ENCODE measurements around the gene AADACL3. TPM values are rescaled to one million over a fixed set of nuclear protein-coding genes. Genes with fewer than 3 reads are reported as not detected.
"Not testable (repeated sequence)": the region's sequence is repeated elsewhere in the genome, so short reads cannot be mapped to it uniquely, and the experiment has no call there.

Gene AADACL3
- total RNA-seq (2022) = not detected in 2 replicates
- not detected for Bru-seq, nascent RNA
- BruChase-seq, experiment 1, labeled RNA remaining after a 6-hour chase = not detected
- not detected for BruChase-seq, experiment 2, labeled RNA remaining after a 2-hour chase
- long read RNA-seq = 0 reads

GRCh38 chr1:12715896-12716437 lies at the start of gene AADACL3:
Gene AADACL3 (plus strand): TSS chr1:12716110. CDS start chr1:12716177, 67 bp downstream.
- no peaks in the 10 kb centered on the region for H3K27me3 Mint-ChIP-seq (ENCODE audit: insufficient read depth, unreplicated experiment)
- DNase-seq (ENCODE audit: unreplicated experiment) = no peak
- H3K36me3 Mint-ChIP-seq (ENCODE audit: insufficient read depth, unreplicated experiment) = peaks cover 6% of the 10 kb centered on the region
- no peak within 1 kb of the TSS for H3K27ac Mint-ChIP-seq (ENCODE audit: low read depth, unreplicated experiment)
- TF ChIP-seq CTCF (IDR thresholded peaks at IDR 0.05; ENCODE audit: unreplicated experiment) = no peak
- no peak within 1 kb of the TSS for H3K4me3 Mint-ChIP-seq (ENCODE audit: unreplicated experiment)
- intact Hi-C loops (cut with micrococcal nuclease) = no loop called here
- no peaks in the 10 kb centered on the region for H3K4me1 Mint-ChIP-seq (ENCODE audit: insufficient read depth, unreplicated experiment)
- BruUV-seq (replicated peaks) = no TSS peak
- CTCF ChIA-PET = no interaction called here
- POLR2A ChIA-PET = no interaction called here
- H3K9me3 Mint-ChIP-seq (ENCODE audit: unreplicated experiment) = no peaks in the 10 kb centered on the region

GRCh38 chr1:12666141-12666735 lies 49.7 kb upstream of the AADACL3 start:
- H3K9me3 Mint-ChIP-seq (ENCODE audit: unreplicated experiment) = no peaks in the 10 kb centered on the region
- no peaks in the 10 kb centered on the region for H3K4me1 Mint-ChIP-seq (ENCODE audit: insufficient read depth, unreplicated experiment)
- TF ChIP-seq CTCF (IDR thresholded peaks at IDR 0.05; ENCODE audit: unreplicated experiment) = no peak
- peaks cover 15% of the 10 kb centered on the region for H3K27me3 Mint-ChIP-seq (ENCODE audit: insufficient read depth, unreplicated experiment)
- no peak for DNase-seq (ENCODE audit: unreplicated experiment)
- BruUV-seq (replicated peaks) = no TSS peak
- no peak overlapping the region for H3K4me3 Mint-ChIP-seq (ENCODE audit: unreplicated experiment)
- intact Hi-C loops (cut with micrococcal nuclease) = no loop called here
- no peak overlapping the region for H3K27ac Mint-ChIP-seq (ENCODE audit: low read depth, unreplicated experiment)
- no peaks in the 10 kb centered on the region for H3K36me3 Mint-ChIP-seq (ENCODE audit: insufficient read depth, unreplicated experiment)
- ChIA-PET POLR2A (no interaction called here), CTCF (interaction anchor here (1.1 to 3.1 kb wide), 3 partner anchors 8 to 56 kb away, joined by 3 to 23 read pairs (median 3); no protein-coding TSS in a partner anchor)

GRCh38 chr1:12669529-12670068 lies 46.3 kb upstream of the AADACL3 start:
- ChIA-PET POLR2A (no interaction called here), CTCF (interaction anchor here (0.7 to 1.6 kb wide), 2 partner anchors 10 to 886 kb away, joined by 3 to 7 read pairs; no protein-coding TSS in a partner anchor)
- Mint-ChIP-seq H3K36me3 (ENCODE audit: insufficient read depth, unreplicated experiment) (no peaks in the 10 kb centered on the region), H3K4me3 (ENCODE audit: unreplicated experiment) (no peak overlapping the region), H3K4me1 (ENCODE audit: insufficient read depth, unreplicated experiment) (no peaks in the 10 kb centered on the region), H3K9me3 (ENCODE audit: unreplicated experiment) (no peaks in the 10 kb centered on the region), H3K27me3 (ENCODE audit: insufficient read depth, unreplicated experiment) (peaks cover 24% of the 10 kb centered on the region), H3K27ac (ENCODE audit: low read depth, unreplicated experiment) (no peak overlapping the region)
- intact Hi-C loops (cut with micrococcal nuclease) = no loop called here
- TF ChIP-seq CTCF (IDR thresholded peaks at IDR 0.05; ENCODE audit: unreplicated experiment) = no peak
- DNase-seq (ENCODE audit: unreplicated experiment) = no peak
- no TSS peak for BruUV-seq (replicated peaks)

- ChIA-PET POLR2A (no interaction called here), CTCF (no interaction called here)
- no peaks in the 10 kb centered on the region for H3K9me3 Mint-ChIP-seq (ENCODE audit: unreplicated experiment)
- intact Hi-C loops (cut with micrococcal nuclease) = no loop called here
- no peaks in the 10 kb centered on the region for H3K36me3 Mint-ChIP-seq (ENCODE audit: insufficient read depth, unreplicated experiment)
- BruUV-seq (replicated peaks) = no TSS peak
- DNase-seq (ENCODE audit: unreplicated experiment) = no peak
- no peaks in the 10 kb centered on the region for H3K4me1 Mint-ChIP-seq (ENCODE audit: insufficient read depth, unreplicated experiment)
- H3K27ac Mint-ChIP-seq (ENCODE audit: low read depth, unreplicated experiment) = no peak overlapping the region
- no peak overlapping the region for H3K4me3 Mint-ChIP-seq (ENCODE audit: unreplicated experiment)
- peaks cover 32% of the 10 kb centered on the region for H3K27me3 Mint-ChIP-seq (ENCODE audit: insufficient read depth, unreplicated experiment)
- no peak for TF ChIP-seq CTCF (IDR thresholded peaks at IDR 0.05; ENCODE audit: unreplicated experiment)
These were observed 41.6 kb upstream of the AADACL3 start for GRCh38 chr1:12674358-12674757.

GRCh38 chr1:12676122-12676521 lies 39.8 kb upstream of the AADACL3 start:
- H3K4me3 Mint-ChIP-seq (ENCODE audit: unreplicated experiment); DNase-seq (ENCODE audit: unreplicated experiment); POLR2A ChIA-PET; H3K9me3 Mint-ChIP-seq (ENCODE audit: unreplicated experiment); intact Hi-C loops (cut with micrococcal nuclease); BruUV-seq (replicated peaks); H3K4me1 Mint-ChIP-seq (ENCODE audit: insufficient read depth, unreplicated experiment); H3K36me3 Mint-ChIP-seq (ENCODE audit: insufficient read depth, unreplicated experiment); H3K27ac Mint-ChIP-seq (ENCODE audit: low read depth, unreplicated experiment): not testable (repeated sequence)
- CTCF ChIA-PET = interaction anchor here (1.0 kb wide), 1 partner anchor 17 kb away, joined by 3 read pairs; no protein-coding TSS in a partner anchor
- H3K27me3 Mint-ChIP-seq (ENCODE audit: insufficient read depth, unreplicated experiment) = peaks cover 45% of the 10 kb centered on the region

Data from MCF 10A (cell line).